Small intestine (tissue), 7 donors: Measurements from ENCODE around the gene OR8B12. TPM values are rescaled to one million over a fixed set of nuclear protein-coding genes. Genes with fewer than 3 reads are reported as not detected.

Source experiments
- DNase-seq, 2 donors: peaks; one replicate each; pipeline versions ENCODE4 v3.0.0 to v3.0.0-alpha.2; 2013
- FAIRE-seq: peaks from 2 replicates; lab custom pipeline; 2012; peaks lifted over from hg19 to GRCh38; lab: Jason Lieb, UNC
- H3K27ac ChIP-seq, 3 donors: one replicate each; pipeline ENCODE4 v1.5.1; 2013; ENCODE audit warnings: low read length in 2 of 3, mild to moderate bottlenecking in 2 of 3, control low read depth in 1 of 3, inconsistent platforms in 1 of 3, low read depth in 1 of 3, moderate library complexity in 1 of 3
- H3K27me3 ChIP-seq, 3 donors: one replicate each; pipeline ENCODE4 v1.6.1; 2013; ENCODE audit warnings: low read length in 3 of 3, inconsistent platforms in 1 of 3; ENCODE audit not compliant: control insufficient read depth in 3 of 3, insufficient read depth in 3 of 3
- H3K36me3 ChIP-seq, 3 donors: one replicate each; pipeline ENCODE4 v1.6.1; 2013; ENCODE audit warnings: low read length in 3 of 3, inconsistent platforms in 1 of 3, low read depth in 1 of 3, mild to moderate bottlenecking in 1 of 3, moderate library complexity in 1 of 3; ENCODE audit not compliant: control insufficient read depth in 3 of 3, insufficient read depth in 2 of 3
- H3K4me1 ChIP-seq, 3 donors: one replicate each; pipeline ENCODE4 v1.6.1; 2013; ENCODE audit warnings: low read length in 2 of 3, inconsistent platforms in 1 of 3, low read depth in 1 of 3, mild to moderate bottlenecking in 1 of 3, moderate library complexity in 1 of 3; ENCODE audit not compliant: control insufficient read depth in 3 of 3, insufficient read depth in 2 of 3
- H3K4me3 ChIP-seq, 3 donors: one replicate each; pipeline ENCODE4 v1.5.1; 2013; ENCODE audit warnings: low read length in 3 of 3, control low read depth in 1 of 3, inconsistent platforms in 1 of 3, low read depth in 1 of 3, mild to moderate bottlenecking in 1 of 3, moderate library complexity in 1 of 3
- H3K9me3 ChIP-seq, 2 donors: one replicate each; pipeline ENCODE4 v1.6.1; 2013; ENCODE audit warnings: low read depth in 1 of 2, low read length in 1 of 2; ENCODE audit not compliant: control insufficient read depth in 2 of 2, insufficient read depth in 1 of 2
- WGBS, 3 donors: extraction: QIAGEN DNeasy Blood & Tissue Kit; methylation state at CpG; one replicate each; pipeline ENCODE4 v1.1.7; 2013; 5-methylcytosine and 5-hydroxymethylcytosine counted together
- polyA plus RNA-seq, 4 donors: library from polyadenylated mRNA; stranded (reverse) in 3 of 4; unstranded in 1 of 4; fragments of 200-250 nt in 3 of 4; fragments of 120-200 nt in 1 of 4; gene quantifications; one replicate each; pipeline versions ENCODE4 v1.2.1 to v1.2.3, GENCODE V29; 2013
- donor health status: healthy with polysubstance abuse.
- donor health status: control.
- donor health status: control.
- donor health status: Bipolar disorder and iron deficiency.
- donor health status: healthy.

The OR8B12 gene
- polyA plus RNA-seq, 4 donors = not detected

DNA sequence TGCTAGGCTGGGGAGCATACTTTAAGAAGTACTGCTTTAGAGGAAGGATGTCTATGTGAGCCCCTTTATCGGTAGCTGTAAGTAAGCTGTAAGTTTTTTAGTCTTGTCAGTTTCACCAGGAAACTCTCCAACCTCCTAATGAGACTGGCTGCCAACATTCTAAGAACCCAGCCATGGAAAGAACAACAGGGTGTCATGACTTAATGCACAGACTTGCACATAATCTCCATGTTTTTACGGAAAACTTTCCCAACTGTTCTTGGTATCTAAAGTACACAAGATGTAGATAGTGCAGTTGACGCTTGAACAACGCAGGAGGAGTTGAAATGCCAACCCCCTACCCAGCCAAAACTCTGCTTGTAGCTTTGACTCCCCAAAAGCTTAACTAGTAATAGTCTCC is 35.3 kb upstream of the OR8B12 start:
- Histone ChIP-seq H3K4me1 (no peaks in the 10 kb centered on the region), H3K4me3 (no peak overlapping the region), H3K27me3 (no peaks in the 10 kb centered on the region), H3K36me3 (no peaks in the 10 kb centered on the region), H3K9me3 (no peaks in the 10 kb centered on the region), H3K27ac (no peak overlapping the region)
- FAIRE-seq (no peak), DNase-seq (no peak)
- WGBS, 3 donors = 30 to 61% (median 55%) methylated on average over 4 of the region's 4 CpGs

DNA sequence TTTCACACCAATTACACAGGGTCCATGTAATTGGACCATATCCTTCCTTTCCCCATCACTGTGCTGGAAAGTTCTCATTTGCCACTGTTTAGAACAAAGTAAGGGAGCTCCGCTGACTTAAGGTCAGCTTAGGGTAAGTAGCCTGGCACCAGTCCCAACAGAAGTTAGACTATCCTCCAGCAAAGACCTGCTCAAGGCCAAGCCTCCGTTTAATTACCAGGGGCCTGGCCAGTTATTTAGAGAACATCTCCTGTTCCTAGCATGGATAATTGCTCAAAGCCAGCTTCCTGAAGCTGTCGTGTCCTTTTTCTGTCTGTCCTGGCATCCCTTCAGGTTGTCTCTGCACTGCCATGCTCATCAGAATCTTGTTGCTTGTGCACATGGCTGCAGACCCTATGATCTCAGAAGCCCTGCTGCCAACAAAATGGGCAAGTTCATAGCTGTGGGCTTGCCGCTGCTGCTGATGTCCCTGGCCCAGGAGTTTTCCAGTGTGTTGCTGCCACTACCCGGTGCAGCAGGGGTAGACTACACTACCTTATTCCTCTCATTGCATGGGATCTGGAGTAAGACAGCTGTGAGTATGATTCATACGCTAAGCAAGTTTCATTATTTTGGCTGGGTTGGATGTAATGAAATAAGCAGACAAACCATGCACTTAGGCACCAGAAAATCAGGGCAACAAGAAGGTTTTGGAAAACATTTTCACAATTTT is 34.4 kb upstream of the OR8B12 start:
- WGBS, 3 donors = 65 to 70% (median 67%) methylated on average over 6 of the region's 6 CpGs
- H3K27ac ChIP-seq = no peak overlapping the region
- no peaks in the 10 kb centered on the region for H3K36me3 ChIP-seq
- no peaks in the 10 kb centered on the region for H3K4me1 ChIP-seq
- H3K9me3 ChIP-seq = no peaks in the 10 kb centered on the region
- no peak for FAIRE-seq
- DNase-seq = no peak
- H3K4me3 ChIP-seq = no peak overlapping the region
- no peaks in the 10 kb centered on the region for H3K27me3 ChIP-seq

DNA sequence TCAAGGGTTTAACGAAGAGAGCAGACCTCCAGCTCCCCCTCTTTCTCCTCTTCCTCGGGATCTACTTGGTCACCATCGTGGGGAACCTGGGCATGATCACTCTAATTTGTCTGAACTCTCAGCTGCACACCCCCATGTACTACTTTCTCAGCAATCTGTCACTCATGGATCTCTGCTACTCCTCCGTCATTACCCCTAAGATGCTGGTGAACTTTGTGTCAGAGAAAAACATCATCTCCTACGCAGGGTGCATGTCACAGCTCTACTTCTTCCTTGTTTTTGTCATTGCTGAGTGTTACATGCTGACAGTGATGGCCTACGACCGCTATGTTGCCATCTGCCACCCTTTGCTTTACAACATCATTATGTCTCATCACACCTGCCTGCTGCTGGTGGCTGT is 26.7 kb upstream of the OR8B12 start:
- Histone ChIP-seq H3K4me1 (no peaks in the 10 kb centered on the region), H3K4me3 (no peak overlapping the region), H3K27me3 (no peaks in the 10 kb centered on the region), H3K36me3 (no peaks in the 10 kb centered on the region), H3K27ac (no peak overlapping the region), H3K9me3 (no peaks in the 10 kb centered on the region)
- WGBS, 3 donors = 75 to 82% (median 76%) methylated on average over 7 of the region's 7 CpGs
- FAIRE-seq (no peak), DNase-seq (no peak)

DNA sequence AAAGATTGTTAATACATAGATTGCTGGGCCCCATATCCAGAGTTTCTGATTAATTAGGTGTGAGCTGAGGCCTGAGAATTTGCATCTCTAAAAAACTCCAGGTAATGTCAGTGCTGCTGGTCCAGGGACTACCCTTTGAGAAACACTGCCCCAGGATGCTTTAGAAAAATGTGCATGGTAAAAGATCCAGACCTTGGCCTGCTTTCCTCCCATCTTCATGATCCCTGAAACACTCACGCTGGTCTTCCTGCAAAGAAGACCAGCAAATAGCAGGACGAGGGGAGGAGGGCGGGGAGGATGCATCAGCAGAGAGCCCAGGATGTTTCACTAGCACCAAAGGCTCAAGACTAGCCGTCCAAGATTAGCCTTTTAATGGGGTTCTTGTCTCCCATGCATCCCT is 26.2 kb upstream of the OR8B12 start, which contains the start of gene OR8A1:
Gene OR8A1 (plus strand): TSS at position 301 of the 400 bp plus-strand sequence. CDS start 123 bp downstream, outside the sequence.
- Histone ChIP-seq H3K4me3 (no peak within 1 kb of the TSS), H3K27me3 (no peaks in the 10 kb centered on the region), H3K36me3 (no peaks in the 10 kb centered on the region), H3K4me1 (no peaks in the 10 kb centered on the region), H3K27ac (no peak within 1 kb of the TSS), H3K9me3 (no peaks in the 10 kb centered on the region)
- no peak for FAIRE-seq
- no peak for DNase-seq
- 47 to 63% (median 57%) methylated on average over 4 of the region's 4 CpGs for WGBS, 3 donors

DNA sequence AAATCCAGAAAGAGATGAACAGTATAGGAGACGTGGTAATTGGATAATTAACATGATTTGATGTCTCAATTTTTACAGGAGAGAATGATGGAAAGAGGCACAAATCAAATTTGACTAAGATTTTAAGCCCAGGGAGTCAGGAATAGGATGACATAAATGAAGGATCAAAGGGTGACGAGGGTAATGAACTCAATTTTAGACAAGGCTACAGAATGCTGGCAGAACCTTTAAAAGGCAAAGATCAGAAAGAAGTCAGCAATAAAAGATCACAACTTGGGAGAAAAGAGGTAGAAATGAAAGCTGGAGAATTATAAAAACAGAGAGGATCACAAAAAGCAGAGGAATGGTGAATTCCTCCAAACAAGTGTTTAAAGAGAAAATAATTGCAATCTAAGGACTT is 13.4 kb upstream of the OR8B12 start:
- H3K4me1 ChIP-seq = no peaks in the 10 kb centered on the region
- H3K36me3 ChIP-seq = no peaks in the 10 kb centered on the region
- no peak overlapping the region for H3K27ac ChIP-seq
- H3K4me3 ChIP-seq = no peak overlapping the region
- no peaks in the 10 kb centered on the region for H3K27me3 ChIP-seq
- WGBS, 3 donors = 36 to 63% (median 45%) methylated on average over 2 of the region's 2 CpGs
- DNase-seq (no peak), FAIRE-seq (no peak)
- no peaks in the 10 kb centered on the region for H3K9me3 ChIP-seq

DNA sequence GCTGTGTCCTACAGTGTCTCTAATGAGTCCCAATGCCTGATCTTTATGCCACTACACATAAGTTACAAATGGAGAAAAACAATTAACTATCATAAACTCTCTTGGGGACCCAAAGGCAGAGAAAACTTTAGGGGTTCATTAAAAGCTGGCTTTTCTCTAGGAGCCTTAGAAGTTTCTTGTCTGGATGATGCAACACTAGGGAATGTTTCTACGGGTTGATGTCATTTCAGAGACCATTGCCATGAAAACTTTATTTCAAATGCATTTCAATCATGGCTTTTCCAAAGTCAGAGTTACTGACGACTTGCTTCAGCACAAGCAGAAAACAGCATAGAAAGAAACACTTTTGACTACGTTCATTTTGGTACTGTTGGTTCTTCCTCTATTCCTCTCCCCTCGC is 8.5 kb upstream of the OR8B12 start:
- DNase-seq = no peak
- WGBS, 3 donors = 80 to 84% (median 83%) methylated on average over 4 of the region's 4 CpGs
- Histone ChIP-seq H3K27ac (no peak overlapping the region), H3K4me1 (no peaks in the 10 kb centered on the region), H3K4me3 (no peak overlapping the region), H3K9me3 (no peaks in the 10 kb centered on the region), H3K36me3 (no peaks in the 10 kb centered on the region), H3K27me3 (no peaks in the 10 kb centered on the region)
- no peak for FAIRE-seq

DNA sequence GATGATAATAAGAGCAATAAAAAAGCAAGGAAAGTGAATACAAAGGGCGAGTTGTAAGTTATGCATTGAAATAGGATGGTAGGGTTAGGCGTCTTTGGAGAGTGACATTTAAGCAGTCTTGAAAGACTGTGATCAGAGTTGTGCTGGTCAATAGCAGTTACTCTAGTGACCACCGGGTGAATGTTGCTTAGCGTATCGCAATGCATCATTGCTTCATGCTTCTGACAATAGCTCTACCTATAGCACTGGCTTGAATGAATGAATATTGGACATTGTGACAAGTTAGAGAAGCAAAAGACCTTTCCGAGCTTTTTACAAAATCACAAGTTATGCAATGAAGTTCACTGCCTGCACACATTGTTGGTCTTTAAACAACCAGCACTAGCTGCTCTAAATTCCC is 7.7 kb upstream of the OR8B12 start:
- Histone ChIP-seq H3K9me3 (no peaks in the 10 kb centered on the region), H3K27me3 (no peaks in the 10 kb centered on the region), H3K4me1 (no peaks in the 10 kb centered on the region), H3K27ac (no peak overlapping the region), H3K36me3 (no peaks in the 10 kb centered on the region), H3K4me3 (no peak overlapping the region)
- FAIRE-seq (no peak), DNase-seq (no peak)
- 68 to 83% (median 72%) methylated on average over 6 of the region's 6 CpGs for WGBS, 3 donors

DNA sequence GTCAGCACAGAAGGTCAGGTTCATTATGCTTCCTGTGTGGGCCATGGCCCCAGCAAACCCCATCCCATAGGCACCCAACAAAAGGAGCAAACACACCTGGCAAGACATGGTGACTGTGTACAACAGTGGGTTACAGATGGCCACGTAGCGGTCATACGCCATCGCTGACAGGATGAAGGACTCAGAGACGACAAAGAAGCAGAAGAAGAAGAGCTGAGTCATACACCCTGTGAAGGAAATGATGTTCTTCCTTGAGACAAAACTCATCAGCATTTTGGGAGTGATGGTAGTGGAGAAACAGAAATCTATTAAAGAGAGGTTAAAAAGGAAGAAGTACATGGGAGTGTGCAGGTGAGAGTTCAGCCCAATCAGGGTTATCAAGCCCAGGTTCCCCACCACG is 309 bp downstream of the OR8B12 start:
- no peaks in the 10 kb centered on the region for H3K36me3 ChIP-seq
- H3K27ac ChIP-seq = no peak overlapping the region
- no peaks in the 10 kb centered on the region for H3K4me1 ChIP-seq
- WGBS, 3 donors = 77 to 89% (median 80%) methylated on average over 6 of the region's 6 CpGs
- FAIRE-seq (no peak), DNase-seq (no peak)
- no peak overlapping the region for H3K4me3 ChIP-seq
- H3K9me3 ChIP-seq = no peaks in the 10 kb centered on the region
- H3K27me3 ChIP-seq = no peaks in the 10 kb centered on the region

DNA sequence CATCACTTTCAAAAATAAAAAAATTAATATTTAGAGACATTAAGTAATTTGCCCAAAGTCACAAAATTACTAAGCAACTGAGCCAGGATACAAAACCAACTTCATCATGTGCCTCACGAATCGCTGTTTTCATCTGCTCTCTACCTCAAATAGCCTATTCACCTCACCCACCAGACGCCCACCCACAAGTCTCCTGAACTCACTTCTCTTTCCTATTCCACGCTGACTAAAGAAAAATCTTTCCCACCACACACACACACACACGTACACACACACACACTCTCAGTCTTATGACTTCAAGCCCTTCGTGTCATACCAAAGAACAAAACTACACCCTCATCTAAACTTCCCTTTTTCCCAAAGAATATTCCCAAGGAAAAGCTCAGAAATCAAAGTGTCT is 2.2 kb downstream of the OR8B12 start:
- FAIRE-seq = no peak

More for the DNA sequence above, 2.2 kb downstream of the OR8B12 start:
- no peak overlapping the region for H3K27ac ChIP-seq
- DNase-seq = no peak
- no peak overlapping the region for H3K4me3 ChIP-seq
- no peaks in the 10 kb centered on the region for H3K9me3 ChIP-seq
- H3K36me3 ChIP-seq = no peaks in the 10 kb centered on the region
- H3K4me1 ChIP-seq = no peaks in the 10 kb centered on the region
- WGBS, 3 donors = 75 to 79% (median 78%) methylated on average over 6 of the region's 6 CpGs
- no peaks in the 10 kb centered on the region for H3K27me3 ChIP-seq
